Measurements from ENCODE around the gene CYFIP2.
A peak's percentile ranks its signal among the peaks of the same experiment; 100 is the strongest.
"Not testable (repeated sequence)": the region's sequence is repeated elsewhere in the genome, so short reads cannot be mapped to it uniquely, and the experiment has no call there.

The CYFIP2 gene

DNA sequence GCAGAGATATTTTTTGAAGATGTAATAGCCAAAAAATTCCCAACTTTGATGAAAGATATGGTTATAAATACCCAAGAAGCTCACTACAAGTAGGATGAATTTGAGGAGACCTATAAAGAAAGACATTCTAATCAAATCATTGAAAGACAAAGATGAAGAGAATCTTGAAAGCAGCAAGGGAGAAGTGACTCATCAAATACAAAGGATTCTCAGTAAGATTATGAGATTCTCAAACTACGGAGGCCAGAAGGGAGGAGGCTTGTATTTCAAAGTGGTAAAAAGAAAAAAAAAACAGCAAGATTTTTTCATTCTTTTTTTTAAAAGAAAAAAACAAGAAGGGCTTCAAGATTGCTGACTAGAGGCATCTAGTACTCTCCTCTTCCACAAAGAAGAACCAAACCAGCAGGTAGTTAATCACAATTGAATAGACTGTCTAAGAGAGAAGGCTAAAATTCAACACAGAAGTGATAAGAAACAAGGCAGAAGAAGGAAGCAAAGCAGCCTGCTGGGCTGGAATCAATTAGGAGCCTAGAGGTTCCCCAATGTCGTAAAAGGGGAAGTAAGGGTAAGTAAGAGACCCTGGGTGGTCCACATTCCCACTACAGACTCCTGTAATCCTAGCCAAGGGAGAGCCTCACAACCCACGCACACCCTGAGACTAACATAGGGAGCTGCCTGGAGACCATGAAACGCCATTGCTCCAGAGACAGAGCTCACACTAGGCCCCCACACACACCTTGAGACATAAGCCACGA is 135.0 kb downstream of the CYFIP2 start:
- no peak for DNase-seq

GRCh38 chr5:157415838-157416237 is 149.9 kb downstream of the CYFIP2 start:
- no peak for DNase-seq

DNA sequence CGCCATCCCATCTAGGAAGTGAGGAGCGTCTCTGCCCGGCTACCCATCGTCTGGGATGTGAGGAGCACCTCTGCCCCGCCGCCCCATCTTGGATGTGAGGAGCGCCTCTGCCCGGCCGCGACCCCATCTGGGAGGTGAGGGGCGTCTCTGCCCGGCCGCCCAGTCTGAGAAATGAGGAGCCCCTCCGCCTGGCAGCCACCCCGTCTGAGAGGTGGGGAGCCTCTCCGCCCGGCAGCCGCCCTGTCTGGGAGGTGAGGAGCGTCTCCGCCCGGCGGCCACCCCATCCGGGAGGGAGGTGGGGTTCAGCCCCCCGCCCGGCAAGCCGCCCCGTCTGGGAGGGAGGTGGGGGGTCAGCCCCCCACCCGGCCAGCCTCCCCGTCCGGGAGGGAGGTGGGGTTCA is 153.6 kb downstream of the CYFIP2 start:
- DNase-seq: not testable (repeated sequence)

DNA sequence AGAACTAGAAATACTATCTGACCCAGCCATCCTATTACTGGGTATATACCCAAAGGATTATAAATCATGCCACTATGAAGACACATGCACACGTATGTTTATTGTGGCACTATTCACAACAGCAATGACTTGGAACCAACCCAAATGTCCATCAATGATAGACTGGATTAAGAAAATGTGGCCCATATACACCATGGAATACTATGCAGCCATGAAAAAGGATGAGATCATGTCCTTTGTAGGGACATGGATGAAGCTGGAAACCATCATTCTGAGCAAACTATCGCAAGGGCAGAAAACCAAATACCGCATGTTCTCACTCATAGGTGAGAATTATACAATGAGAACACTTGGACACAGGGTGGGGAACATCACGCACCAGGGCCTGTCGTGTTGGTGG is 164.0 kb downstream of the CYFIP2 start:
- DNase-seq: not testable (repeated sequence)

- peak; percentile 9 for DNase-seq
Observed at GRCh38 chr5:157431544-157432200, 165.7 kb downstream of the CYFIP2 start.

- no peak for DNase-seq
Observed at GRCh38 chr5:157434096-157434495, 168.2 kb downstream of the CYFIP2 start.

DNA sequence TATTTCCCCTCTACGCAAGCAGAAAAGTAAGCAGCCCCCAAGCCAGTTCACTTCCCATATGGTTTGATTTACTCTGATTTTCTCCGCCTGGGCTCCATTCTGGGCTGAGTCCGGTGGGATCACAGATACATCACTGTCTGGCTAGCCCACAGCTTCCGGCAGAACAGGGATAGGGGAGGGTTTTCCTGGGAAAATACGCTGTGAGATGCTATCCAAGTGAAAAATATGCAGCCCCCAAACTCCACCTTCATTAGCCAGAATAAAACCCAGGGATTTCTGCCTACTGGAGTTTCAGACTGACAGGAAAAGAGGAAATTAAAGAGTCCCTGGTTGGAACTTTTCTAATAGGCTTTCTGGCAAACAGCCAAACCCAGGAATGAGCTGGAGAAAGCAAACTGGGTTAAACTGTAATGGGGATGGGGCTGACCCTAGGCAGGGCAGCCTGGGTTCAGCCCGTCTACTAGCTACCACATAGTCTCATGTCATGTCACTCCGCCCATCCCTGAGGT is 177.2 kb downstream of the CYFIP2 start:
- no peak for DNase-seq

DNA sequence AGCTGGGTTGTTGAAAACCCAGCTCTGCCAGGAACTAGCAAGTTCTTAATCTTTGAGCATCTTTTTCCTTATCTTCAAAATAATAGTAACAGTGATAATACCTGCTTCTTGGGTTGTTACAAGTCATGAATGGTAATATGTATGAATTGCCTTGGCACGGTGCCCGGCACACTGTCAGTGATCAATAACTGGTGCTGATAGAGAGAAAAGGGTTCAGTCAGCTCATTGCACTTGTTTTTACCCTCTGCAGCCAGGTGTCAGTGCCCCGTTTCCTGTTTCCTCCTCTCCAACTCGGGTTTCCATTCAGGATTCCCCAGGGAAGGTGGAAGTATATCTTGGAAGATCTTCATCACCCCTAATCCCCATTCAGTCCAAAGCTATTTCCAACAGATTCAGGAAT is 178.3 kb downstream of the CYFIP2 start:
- no peak for DNase-seq
